Embryonic facial prominence (tissue), 1 donor: ENCODE data around the gene SYT9.

Experiments used
- DNase-seq: peaks from one replicate; pipeline ENCODE4 v3.0.0-alpha.2; 2016; ENCODE audit errors: extremely low spot score

The SYT9 gene

DNA sequence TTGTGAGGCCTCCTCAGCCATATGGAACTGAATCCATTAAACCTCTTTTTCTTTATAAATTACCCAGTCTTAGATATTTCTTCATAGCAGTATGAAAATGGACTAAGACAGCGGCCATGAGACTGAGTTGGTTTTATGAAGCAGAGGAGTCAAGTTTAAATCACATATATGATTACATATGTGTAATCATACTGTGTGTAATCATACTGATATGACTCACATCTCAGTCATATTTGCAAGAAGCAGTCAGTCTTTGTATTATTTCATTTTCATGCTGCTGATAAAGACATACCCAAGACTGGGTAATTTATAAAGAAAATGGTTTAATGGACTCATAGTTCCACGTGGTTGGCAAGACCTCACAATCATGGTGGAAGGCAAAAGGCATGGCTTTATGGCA is 89.8 kb downstream of the SYT9 start:
- DNase-seq = no peak

GRCh38 chr11:7347611-7348431 is 96.1 kb downstream of the SYT9 start:
- DNase-seq = no peak

DNA sequence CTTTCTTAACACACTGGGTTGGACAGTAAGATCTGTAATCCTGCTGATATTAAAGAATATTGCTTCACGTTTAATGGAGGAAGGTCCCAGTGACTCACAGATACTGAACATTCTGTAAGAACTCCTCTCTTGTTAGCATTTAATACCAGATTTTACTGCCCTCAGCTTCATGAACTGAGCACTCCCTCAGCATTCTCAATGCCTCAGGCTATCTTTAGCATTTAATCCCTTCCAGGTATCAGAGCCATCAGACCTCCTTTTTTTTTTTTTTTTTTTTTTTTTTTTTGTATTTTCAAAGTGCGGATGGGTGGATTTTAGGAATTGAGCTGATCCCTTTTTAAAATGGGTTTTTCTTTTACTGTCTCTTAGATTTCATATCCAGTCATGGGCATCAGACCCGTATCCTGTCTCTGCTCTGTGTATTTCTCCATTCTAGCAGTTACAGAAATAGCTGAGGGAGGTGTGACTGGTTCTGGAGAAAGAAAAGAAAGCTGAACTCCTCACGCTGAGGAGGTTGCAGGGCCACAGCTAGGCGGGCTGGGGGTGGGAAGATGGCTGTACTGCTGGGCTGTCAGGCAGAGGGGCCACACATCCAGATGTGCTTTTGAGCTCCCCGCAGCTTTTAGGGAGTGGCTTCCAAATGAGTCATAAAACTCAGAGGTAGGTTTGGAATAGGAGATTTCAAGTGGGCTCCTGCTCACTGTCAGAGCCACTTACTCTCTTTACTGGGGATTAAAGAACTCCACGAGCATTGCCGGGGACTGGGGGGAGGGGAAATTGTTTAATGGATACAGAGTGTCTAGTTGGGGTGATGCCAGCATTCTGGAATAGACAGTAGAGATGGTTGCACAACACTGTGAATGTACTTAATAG is 97.0 kb downstream of the SYT9 start:
- no peak for DNase-seq

DNA sequence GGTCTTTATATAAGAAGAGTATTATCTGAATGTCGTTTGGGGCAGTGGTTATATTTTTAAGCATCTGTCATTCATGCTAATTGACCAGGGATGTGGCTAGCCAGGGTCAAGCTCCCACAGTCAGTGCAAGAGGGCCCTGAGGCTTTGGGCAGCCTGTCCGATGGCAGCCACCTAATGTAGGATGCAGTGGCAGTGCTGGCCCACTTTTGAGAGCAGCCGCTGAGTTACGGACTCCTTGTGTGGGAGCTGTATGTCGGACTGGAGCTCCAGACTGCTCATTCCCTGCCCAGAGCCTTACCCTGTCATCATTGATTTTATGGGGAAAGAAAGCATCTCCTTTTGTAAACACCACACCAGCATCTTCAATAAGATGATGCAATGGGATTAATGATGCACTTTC is 99.5 kb downstream of the SYT9 start:
- DNase-seq = no peak

GRCh38 chr11:7353100-7353499 is 101.4 kb downstream of the SYT9 start:
- DNase-seq = no peak

DNA sequence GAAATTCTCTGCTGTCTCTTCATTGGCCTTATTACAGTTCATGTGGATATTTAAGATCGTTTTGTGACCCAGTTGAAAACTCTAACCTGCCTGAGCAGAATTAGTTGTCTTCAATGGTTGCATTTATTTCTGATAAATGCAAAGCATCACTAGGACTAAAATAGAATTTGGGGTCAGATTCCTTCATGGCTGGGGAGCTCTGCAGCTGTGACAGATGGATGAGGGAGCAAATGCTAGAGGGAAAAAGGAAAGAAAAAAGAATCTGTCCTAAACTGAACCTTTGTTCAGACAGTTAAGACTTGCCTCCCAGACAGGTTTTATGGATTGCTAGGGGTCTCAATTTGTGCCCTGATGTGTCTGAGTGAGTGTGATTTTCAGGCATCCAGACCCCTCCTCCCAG is 113.0 kb downstream of the SYT9 start:
- DNase-seq = no peak

DNA sequence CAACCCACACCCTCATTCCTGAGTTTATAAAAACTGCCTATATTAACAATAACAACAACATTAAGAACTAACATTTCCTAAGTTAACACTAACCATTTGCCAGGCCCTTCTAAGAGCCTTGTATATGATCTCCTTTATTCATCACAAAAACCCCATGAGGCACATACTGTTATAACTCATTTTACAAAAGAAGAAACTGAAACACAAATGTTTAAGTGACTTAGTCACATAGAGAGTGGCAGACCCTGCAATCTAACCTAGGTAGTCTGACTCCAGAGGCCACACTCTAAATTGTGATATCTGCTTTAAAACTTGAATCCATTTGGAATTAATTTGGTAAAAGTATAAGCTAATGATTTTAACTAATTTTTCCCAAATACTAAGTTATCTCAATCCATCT is 116.1 kb downstream of the SYT9 start:
- DNase-seq = no peak

- DNase-seq = no peak
These were observed 124.7 kb downstream of the SYT9 start for GRCh38 chr11:7376386-7376785.

DNA sequence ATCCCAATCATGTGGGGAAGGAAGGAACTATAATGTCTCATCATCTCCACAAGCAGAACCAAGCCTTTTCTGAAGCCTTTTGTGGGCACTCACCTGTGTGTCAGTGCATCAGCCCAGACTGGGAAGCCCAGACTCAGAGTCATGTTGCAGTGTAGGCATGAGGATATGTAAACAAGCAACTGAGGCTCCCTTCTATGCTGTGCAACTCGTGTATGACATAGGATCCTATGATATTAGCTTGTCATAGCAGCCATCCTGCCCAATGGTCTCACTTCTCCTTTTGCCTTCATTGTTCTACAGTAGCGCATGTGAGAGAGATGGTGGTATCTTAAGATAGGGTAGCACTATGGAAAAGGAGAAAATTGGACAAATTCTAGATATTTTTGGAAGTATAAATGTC is 130.2 kb downstream of the SYT9 start:
- no peak for DNase-seq

- DNase-seq = no peak
These were observed 131.7 kb downstream of the SYT9 start for GRCh38 chr11:7383406-7383805.

GRCh38 chr11:7384691-7385090 is 133.0 kb downstream of the SYT9 start:
- DNase-seq = no peak

GRCh38 chr11:7385532-7385931 is 133.8 kb downstream of the SYT9 start:
- DNase-seq = no peak

DNA sequence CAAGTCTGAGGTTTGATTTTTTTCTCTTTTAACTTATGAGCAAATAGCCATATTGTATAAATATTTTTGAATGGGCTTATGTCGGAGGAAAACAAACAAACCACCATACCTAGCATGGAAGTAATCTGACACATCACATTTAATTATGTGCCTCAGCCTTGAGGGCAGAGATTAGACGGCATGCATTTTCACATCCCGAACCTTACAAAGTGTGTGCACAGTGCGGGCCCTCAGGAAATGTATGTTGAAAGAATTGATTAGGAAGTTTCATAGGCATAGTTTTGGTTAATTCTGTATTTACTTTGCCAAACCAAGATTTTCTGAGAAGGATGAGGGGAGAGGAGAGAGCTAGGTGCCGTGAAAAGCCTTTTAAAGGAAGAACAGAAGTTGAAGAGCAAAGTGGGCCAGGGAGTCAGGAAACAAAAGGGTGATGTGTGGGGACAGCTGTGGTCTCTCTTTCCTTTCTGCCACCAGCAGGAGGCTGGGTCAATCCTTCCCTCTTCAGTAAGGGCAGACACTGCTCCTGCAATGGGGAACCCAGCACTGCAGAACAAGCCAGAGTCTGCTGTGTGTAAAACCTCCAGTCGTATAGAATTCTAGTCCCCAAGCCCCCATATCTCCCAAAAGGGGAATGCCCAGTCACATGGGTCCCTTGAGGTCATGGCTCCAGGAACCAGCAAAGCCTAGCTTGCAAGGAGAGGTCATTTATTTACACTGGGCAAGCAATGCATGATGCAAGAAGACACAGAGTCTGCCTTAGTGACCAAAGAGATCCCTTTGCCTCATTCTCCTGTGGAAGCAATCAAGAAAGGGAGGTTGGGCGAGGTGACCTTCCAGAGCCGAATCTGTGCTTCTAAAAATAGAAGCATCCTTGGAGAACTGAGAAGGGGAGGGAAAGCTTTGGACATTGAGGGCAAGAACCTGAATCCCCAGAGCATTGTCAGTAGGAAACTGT is 162.5 kb downstream of the SYT9 start:
- DNase-seq = no peak

DNA sequence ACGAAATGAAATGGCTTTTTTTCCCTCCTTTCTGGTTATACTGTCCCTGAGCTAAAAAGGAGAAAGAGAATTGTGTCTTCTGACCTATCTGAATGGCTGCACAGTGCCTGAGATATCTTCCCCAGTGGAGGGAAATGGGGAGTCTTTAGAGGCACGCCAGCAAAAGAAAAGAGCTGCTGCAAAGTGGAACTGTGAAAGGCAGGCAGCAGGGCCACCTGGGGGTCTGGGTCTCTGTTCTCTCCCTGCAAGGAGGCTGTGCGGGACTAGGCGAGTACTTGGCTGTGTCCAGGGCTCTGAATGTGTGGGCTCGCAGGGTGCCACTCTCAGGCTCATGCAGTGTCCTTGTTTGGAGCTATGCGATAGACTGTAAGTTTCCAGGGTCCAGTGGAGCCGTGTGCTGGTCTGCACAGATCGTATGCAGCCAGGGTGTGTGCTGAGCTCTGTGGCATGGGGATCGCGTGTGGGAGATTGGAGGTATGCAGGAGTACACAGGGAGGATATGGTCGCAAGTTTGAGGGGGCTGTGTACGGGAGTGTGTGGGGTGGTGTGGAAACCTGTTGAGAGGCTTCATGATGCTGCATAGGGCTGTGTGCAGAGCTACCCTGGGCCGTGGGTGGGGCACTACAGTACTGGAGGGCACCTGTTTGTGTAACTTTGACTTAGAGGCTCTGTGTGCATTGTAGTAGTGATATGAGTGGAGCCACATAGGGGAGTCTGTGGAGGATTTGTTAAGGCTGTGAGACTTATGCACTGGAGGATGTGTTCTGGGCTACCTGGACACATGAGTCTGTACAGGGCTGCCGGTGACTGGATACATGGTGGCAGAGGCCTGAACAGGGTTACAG is 163.5 kb downstream of the SYT9 start:
- DNase-seq = no peak

GRCh38 chr11:7416080-7416479 is 164.4 kb downstream of the SYT9 start:
- DNase-seq = no peak

- DNase-seq = no peak
These were observed 165.6 kb downstream of the SYT9 start for GRCh38 chr11:7417328-7417727.

GRCh38 chr11:7418061-7418460 is 166.4 kb downstream of the SYT9 start:
- no peak for DNase-seq

- no peak for DNase-seq
These were observed 167.2 kb downstream of the SYT9 start for GRCh38 chr11:7418906-7419305.

GRCh38 chr11:7421136-7421535 is 169.4 kb downstream of the SYT9 start:
- DNase-seq = no peak

DNA sequence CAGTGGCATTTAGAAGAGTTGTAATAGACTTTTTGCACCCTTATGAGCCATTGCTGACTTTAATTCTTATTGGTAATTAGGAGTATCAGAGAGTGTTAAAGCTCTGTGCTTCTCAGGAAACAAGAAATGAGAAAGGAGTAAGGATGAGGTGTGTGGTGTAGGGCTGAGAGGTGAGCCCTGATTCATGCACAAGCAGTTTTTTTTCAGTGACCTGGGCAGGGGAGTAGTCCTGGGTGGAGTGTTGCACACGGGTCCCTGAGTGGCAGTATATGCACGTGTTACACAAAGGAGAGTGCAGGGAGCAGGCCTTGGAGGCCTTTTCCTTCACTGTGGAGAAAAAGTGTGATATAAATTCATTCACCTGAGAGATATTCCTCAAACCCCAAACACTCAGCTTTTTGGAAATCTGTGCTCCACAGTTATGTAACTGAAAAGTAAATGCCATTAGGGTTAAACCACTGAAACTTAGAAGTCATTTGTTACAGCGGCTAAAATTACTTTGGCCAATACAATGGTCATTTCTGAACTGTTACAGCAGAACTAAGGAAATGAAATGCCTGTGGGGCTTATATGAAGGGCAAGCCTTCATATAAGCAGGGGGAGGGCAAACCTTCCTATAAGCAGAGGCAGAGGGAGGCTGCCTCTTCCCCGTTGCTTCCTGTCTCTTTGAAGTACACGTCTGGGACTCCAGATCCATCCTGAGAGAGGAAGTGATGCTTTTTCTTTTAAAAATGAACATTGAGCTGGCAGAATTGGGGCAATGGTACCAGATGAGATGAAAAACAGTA is 171.0 kb downstream of the SYT9 start:
- DNase-seq = no peak
